Neural cell (in vitro differentiated cells): ENCODE measurements around the gene ASRGL1.
A peak's percentile ranks its signal among the peaks of the same experiment; 100 is the strongest.

Experiments
- CTCF ChIP-seq: fragments of 450-650 bp; IDR thresholded peaks from 2 replicates; pipeline ENCODE4 v1.5.1; 2014; ENCODE audit warnings: antibody characterized with exemption, mild to moderate bottlenecking, moderate library complexity; ENCODE audit not compliant: poor library complexity, severe bottlenecking
- EP300 ChIP-seq: fragments of 450-650 bp; conservative IDR thresholded peaks from 2 replicates; pipeline ENCODE4 v1.6.1; 2014; ENCODE audit warnings: antibody characterized with exemption, mild to moderate bottlenecking, moderate library complexity; ENCODE audit not compliant: poor library complexity, severe bottlenecking
- EZH2 ChIP-seq: fragments of 200-600, 300-800 bp; shearing (Covaris generic), sonication (generic); IDR thresholded peaks from 2 replicates; pipeline ENCODE4 v1.6.1; 2014; ENCODE audit warnings: antibody characterized with exemption, low read length, borderline replicate concordance, mild to moderate bottlenecking; ENCODE audit not compliant: insufficient read depth, poor library complexity, severe bottlenecking
- POLR2AphosphoS5 ChIP-seq: IDR thresholded peaks from 2 replicates; pipeline ENCODE4 v1.6.1; 2012
- RAD21 ChIP-seq: fragments of 450-650 bp; conservative IDR thresholded peaks from 2 replicates; pipeline ENCODE4 v1.6.1; 2014; ENCODE audit warnings: antibody characterized with exemption, mild to moderate bottlenecking, moderate library complexity
- REST ChIP-seq: IDR thresholded peaks from 2 replicates; pipeline ENCODE4 v1.6.1; 2012; ENCODE audit warnings: borderline replicate concordance
- SMC3 ChIP-seq: fragments of 450-650 bp; conservative IDR thresholded peaks from 2 replicates; pipeline ENCODE4 v1.6.1; 2014; ENCODE audit warnings: antibody characterized with exemption, mild to moderate bottlenecking, moderate library complexity; ENCODE audit not compliant: poor library complexity
- TAF1 ChIP-seq: IDR thresholded peaks from 2 replicates; pipeline ENCODE4 v1.6.1; 2012; ENCODE audit warnings: low read depth

- TF ChIP-seq POLR2AphosphoS5 = no peak
- no peak for TF ChIP-seq EZH2
- peak; percentile 15 for TF ChIP-seq CTCF
- no peak for TF ChIP-seq SMC3
- TF ChIP-seq RAD21 = no peak
- no peak for TF ChIP-seq TAF1
- no peak for TF ChIP-seq EP300
- no peak for TF ChIP-seq REST
These were observed 55.9 kb downstream of the ASRGL1 start for GRCh38 chr11:62393061-62393611.
